GM13977 (cell line): ENCODE results near the gene VPS25.

Experiments
- DNase-seq: peaks from one replicate; pipeline ENCODE4 v3.0.0; 2012; ENCODE audit warnings: low spot score
- in situ Hi-C: fragments of 300-500 bp; cut with MboI; formaldehyde crosslinking; loops from one replicate; pipeline ENCODE4 v1.12.0; 2022; ENCODE audit warnings: low sequenced_read_pairs, low pct_unique_long_range_greater_than_20kb, mixed read lengths, inconsistent platforms; ENCODE audit not compliant: unreplicated experiment
- TF ChIP-seq, protein P1 (sequence below): IDR thresholded peaks from 2 replicates; pipeline ENCODE4 v1.5.1; 2012; ENCODE audit warnings: mild to moderate bottlenecking, control low read depth; ENCODE audit not compliant: insufficient read depth; ENCODE audit errors: extremely low read depth, missing control alignments

The VPS25 gene

DNA sequence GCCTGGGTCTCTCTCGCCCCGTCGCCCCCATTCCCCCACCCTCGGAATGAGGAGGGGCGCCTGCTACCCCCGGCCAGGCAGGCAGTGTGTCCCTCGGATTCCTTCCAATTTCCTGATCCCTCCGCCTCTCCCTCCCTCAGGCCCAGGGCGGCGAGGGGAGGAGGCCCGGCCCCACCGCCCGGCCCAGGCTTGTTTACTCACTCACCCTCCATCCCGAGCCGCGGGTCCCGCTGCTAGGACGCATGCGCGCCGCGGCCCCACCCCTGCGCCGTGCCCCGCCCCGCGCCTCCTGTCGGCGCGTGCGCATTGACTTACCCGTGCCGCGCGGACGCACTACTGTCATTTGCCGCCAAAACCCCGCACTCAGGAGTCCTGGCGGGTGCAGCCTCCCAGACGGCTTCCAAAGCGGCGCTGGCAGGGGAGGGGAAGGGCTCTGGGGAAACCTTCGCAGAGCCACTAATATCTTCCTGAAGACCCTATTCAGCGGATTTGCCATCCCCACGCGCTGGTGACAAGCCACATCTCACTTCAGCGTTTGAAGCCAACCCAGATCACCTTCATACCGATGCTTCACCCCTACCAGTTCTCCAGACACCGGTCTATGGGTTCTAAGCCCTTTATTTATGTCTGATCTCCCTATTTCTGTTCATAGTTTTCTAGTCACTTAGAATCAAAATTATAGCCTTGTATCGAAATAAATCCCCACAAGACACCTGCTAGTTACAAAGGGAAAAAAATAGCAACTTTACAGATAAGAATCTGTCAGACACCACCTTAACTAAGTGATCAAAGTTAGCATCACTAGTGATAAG is 28.2 kb upstream of the VPS25 start, which contains the start of gene EZH1:
Gene EZH1, minus strand, starts transcription at position 235 of the 812 bp plus-strand sequence. CDS start 16,099 bp downstream, outside the sequence.
- TF ChIP-seq, protein P1, sequence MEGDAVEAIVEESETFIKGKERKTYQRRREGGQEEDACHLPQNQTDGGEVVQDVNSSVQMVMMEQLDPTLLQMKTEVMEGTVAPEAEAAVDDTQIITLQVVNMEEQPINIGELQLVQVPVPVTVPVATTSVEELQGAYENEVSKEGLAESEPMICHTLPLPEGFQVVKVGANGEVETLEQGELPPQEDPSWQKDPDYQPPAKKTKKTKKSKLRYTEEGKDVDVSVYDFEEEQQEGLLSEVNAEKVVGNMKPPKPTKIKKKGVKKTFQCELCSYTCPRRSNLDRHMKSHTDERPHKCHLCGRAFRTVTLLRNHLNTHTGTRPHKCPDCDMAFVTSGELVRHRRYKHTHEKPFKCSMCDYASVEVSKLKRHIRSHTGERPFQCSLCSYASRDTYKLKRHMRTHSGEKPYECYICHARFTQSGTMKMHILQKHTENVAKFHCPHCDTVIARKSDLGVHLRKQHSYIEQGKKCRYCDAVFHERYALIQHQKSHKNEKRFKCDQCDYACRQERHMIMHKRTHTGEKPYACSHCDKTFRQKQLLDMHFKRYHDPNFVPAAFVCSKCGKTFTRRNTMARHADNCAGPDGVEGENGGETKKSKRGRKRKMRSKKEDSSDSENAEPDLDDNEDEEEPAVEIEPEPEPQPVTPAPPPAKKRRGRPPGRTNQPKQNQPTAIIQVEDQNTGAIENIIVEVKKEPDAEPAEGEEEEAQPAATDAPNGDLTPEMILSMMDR = no peak
- in situ Hi-C loops = no loop called here

DNA sequence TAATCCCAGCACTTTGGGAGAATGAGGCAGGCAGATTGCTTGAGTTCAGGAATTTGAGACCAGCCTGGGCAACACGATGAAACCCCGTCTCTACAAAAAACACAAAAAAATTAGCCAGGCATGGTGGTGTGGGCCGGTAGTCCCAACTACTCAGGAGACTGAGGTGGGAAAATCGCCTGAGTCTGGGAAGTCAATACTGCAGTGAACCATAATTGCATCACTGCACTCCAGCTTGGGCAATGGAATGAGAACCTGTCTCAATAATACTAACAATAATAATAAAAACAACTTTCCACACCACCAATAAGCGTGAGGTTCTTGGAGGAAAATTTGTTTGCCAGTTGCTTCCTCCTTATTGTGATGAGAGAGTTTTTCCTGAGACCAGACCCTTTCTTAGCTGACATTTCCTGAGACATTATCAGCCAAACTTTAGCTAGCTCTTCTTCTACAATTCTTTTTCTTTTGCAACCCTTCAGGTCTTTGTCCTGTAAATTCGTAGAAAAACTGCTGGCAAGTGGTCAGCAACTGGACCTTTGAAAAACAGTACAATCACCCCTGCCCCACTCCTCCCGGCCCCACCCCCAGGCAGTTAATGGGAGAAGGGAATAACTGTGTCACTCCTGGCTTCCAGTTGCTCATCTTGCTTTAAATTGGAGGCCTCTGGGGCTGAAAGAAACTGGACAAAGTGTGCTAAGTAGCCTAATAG is 24.9 kb upstream of the VPS25 start:
- TF ChIP-seq, protein P1 = no peak
- no peak for DNase-seq
- in situ Hi-C loops = no loop called here

More for the DNA sequence above, 28.2 kb upstream of the VPS25 start, which contains the start of gene EZH1:
- DNase-seq = peak; percentile 99

- in situ Hi-C loops = no loop called here
- no peak for DNase-seq
- TF ChIP-seq, protein P1 = no peak
Observed at GRCh38 chr17:42748908-42749798, 24.1 kb upstream of the VPS25 start.

- in situ Hi-C loops = no loop called here
- TF ChIP-seq, protein P1 = no peak
- no peak for DNase-seq
Observed at GRCh38 chr17:42750739-42751344, 22.4 kb upstream of the VPS25 start.

DNA sequence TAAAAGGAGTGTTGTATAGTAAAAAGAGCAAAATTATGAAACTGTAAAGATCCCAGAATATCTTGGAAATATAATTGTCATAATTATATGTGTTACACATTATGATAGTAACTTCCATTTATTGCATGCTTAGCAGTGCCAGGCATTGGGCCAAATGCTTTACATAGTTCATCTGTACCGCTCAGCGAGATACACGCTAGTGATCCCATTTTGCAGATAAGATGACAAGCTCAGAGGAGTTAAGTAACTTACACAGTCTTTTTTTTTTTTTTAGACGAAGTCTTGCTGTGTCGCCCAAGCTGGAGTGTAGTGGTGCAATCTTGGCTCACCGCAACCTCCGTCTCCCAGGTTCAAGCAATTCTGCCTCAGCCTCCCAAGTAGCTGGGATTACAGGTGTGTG is 21.6 kb upstream of the VPS25 start:
- DNase-seq = no peak
- TF ChIP-seq, protein P1 = no peak
- in situ Hi-C loops = no loop called here

- TF ChIP-seq, protein P1 = no peak
- DNase-seq = no peak
- in situ Hi-C loops = loop anchor here (5.0 kb wide), 1 partner anchor 32 kb away; no protein-coding TSS in a partner anchor
Observed at GRCh38 chr17:42754782-42755181, 18.5 kb upstream of the VPS25 start.
